ENCODE results near the gene LMTK3. TPM values are rescaled to one million over a fixed set of nuclear protein-coding genes. Genes with fewer than 3 reads are reported as not detected.

The LMTK3 gene
- total and polyA plus RNA-seq, 2 experiments from 2014 or later, result 1.3 to 3.7 TPM

DNA sequence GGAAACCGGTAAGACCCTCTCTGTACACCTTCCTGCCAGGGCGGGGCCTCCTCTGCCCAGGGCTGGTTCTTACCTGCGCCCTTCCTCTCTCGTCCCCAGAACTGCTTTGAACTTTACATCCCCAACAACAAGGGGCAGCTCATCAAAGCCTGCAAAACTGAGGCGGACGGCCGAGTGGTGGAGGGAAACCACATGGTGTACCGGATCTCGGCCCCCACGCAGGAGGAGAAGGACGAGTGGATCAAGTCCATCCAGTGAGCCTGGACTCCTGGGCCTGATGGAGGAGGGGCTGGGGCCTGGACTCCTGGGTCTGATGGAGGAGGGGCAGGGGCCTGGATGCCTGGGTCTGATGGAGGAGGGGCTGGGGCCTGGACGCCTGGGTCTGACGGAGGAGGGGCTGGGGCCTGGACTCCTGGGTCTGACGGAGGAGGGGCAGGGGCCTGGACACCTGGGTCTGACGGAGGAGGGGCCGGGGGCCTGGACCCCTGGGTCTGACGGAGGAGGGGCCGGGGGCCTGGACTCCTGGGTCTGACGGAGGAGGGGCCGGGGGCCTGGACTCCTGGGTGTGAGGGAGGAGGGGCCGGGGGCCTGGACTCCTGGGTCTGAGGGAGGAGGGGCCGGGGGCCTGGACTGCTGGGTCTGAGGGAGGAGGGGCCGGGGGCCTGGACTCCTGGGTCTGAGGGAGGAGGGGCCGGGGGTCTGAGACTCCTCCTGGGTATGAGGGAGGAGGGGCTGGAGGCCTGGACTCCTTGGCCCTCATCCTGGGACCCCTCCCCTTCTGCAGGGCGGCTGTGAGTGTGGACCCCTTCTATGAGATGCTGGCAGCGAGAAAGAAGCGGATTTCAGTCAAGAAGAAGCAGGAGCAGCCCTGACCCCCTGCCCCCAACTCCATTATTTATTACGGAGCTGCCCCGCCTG, 33.0 kb downstream of the LMTK3 start:
- Histone ChIP-seq H3K9me2 (replicated peaks; ENCODE audit: insufficient read depth) (no peaks in the 10 kb centered on the region), H2AFZ (no peak overlapping the region), H3K4me3 (no peak overlapping the region), H3K27ac (no peak overlapping the region), H3K36me3 (replicated peaks; ENCODE audit: insufficient read depth, low read depth) (no peaks in the 10 kb centered on the region), H3K9me3 (ENCODE audit: low read depth) (no peaks in the 10 kb centered on the region), H4K20me1 (ENCODE audit: insufficient read depth, poor library complexity, severe bottlenecking) (peaks cover 4% of the 10 kb centered on the region), H3K27me3 (no peaks in the 10 kb centered on the region), H3K79me2 (no peaks in the 10 kb centered on the region), H3K4me2 (no peak overlapping the region), H3K4me1 (ENCODE audit: insufficient read depth) (no peaks in the 10 kb centered on the region)
- WGBS (ENCODE audit: low lambda C conversion rate, missing lambda C conversion rate), result 94% methylated on average over 16 of the region's 29 CpGs
- TF ChIP-seq EZH2phosphoT487 (IDR thresholded peaks at IDR 0.05; ENCODE audit: low read depth, severe bottlenecking, unreplicated experiment) (no peak), EZH2 (IDR thresholded peaks at IDR 0.05; ENCODE audit: borderline replicate concordance) (no peak)
- TF ChIP-seq, protein P1, sequence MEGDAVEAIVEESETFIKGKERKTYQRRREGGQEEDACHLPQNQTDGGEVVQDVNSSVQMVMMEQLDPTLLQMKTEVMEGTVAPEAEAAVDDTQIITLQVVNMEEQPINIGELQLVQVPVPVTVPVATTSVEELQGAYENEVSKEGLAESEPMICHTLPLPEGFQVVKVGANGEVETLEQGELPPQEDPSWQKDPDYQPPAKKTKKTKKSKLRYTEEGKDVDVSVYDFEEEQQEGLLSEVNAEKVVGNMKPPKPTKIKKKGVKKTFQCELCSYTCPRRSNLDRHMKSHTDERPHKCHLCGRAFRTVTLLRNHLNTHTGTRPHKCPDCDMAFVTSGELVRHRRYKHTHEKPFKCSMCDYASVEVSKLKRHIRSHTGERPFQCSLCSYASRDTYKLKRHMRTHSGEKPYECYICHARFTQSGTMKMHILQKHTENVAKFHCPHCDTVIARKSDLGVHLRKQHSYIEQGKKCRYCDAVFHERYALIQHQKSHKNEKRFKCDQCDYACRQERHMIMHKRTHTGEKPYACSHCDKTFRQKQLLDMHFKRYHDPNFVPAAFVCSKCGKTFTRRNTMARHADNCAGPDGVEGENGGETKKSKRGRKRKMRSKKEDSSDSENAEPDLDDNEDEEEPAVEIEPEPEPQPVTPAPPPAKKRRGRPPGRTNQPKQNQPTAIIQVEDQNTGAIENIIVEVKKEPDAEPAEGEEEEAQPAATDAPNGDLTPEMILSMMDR (IDR thresholded peaks at IDR 0.05; ENCODE audit: poor library complexity), result no peak
- no peak for DNase-seq (ENCODE audit: low spot score)

DNA sequence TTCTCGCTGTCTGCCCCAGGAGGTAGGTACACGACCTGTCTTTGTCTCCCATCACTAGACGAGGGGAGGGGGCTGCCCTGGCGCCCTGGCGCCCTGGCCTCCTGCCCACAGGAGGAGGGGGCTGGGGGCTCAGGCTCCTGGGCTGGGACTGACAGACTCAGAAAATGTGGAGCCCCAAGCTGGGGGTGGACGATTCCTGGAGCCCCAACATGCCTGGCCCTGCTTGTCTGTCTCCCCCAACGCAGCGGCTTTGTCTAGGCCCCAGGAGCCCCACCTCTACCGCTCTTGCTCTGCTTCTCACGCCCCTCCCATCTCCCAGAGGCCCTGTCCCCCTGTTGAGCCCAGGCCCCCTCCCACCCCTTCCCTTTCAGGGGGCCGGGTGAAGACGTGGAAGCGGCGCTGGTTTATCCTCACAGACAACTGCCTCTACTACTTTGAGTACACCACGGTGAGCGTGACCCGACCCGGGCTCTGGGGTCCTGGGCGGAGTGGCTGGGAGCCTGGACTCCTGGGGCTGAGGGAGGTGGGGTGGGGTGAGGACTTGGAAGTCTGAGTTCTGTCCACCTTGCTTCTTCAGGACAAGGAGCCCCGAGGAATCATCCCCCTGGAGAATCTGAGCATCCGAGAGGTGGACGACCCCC, 33.8 kb downstream of the LMTK3 start:
- Histone ChIP-seq H3K4me1 (ENCODE audit: insufficient read depth) (no peaks in the 10 kb centered on the region), H3K27ac (no peak overlapping the region), H4K20me1 (ENCODE audit: insufficient read depth, poor library complexity, severe bottlenecking) (peaks cover 7% of the 10 kb centered on the region), H3K4me2 (no peak overlapping the region), H2AFZ (no peak overlapping the region), H3K4me3 (no peak overlapping the region), H3K36me3 (replicated peaks; ENCODE audit: insufficient read depth, low read depth) (no peaks in the 10 kb centered on the region), H3K27me3 (no peaks in the 10 kb centered on the region), H3K79me2 (no peaks in the 10 kb centered on the region), H3K9me2 (replicated peaks; ENCODE audit: insufficient read depth) (no peaks in the 10 kb centered on the region), H3K9me3 (ENCODE audit: low read depth) (no peaks in the 10 kb centered on the region)
- no peak for DNase-seq (ENCODE audit: low spot score)
- TF ChIP-seq, protein P1 (IDR thresholded peaks at IDR 0.05; ENCODE audit: poor library complexity), result no peak
- TF ChIP-seq EZH2phosphoT487 (IDR thresholded peaks at IDR 0.05; ENCODE audit: low read depth, severe bottlenecking, unreplicated experiment) (no peak), EZH2 (IDR thresholded peaks at IDR 0.05; ENCODE audit: borderline replicate concordance) (no peak)
- WGBS (ENCODE audit: low lambda C conversion rate, missing lambda C conversion rate), result 93% methylated on average over 16 of the region's 22 CpGs

DNA sequence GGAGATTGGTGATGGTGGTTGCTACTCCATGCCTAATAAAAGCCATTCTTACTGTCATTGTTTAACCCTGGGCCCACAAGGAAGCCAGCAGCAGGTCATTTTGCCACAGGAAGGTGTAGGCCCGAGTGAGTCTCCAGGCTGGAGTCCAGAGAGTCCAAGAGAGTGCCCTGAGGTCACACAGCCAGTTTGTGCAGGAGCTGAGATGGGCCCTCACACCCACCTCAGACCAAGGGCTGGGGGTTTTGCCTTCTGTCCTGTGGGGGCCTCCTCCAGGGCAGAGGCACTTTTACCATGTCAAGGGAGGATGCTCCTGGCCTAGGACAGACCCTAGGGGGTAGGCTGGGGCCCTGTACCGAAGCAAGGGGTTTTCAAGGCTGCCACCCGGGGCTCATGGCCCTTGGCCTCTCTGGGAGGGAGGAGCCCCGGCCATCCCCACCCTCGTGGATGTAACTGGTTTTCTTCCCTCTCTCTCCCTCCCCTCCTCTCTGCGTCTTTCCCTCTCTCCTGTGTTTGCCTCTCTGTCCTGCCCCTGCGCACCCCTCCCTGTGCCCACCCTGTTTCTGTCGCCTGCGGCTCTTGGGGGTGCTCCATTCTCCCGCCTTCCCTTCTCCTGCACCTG, 34.5 kb downstream of the LMTK3 start:
- Histone ChIP-seq H3K4me2 (no peak overlapping the region), H3K9me3 (ENCODE audit: low read depth) (no peaks in the 10 kb centered on the region), H4K20me1 (ENCODE audit: insufficient read depth, poor library complexity, severe bottlenecking) (peaks cover 11% of the 10 kb centered on the region), H3K4me1 (ENCODE audit: insufficient read depth) (no peaks in the 10 kb centered on the region), H3K9me2 (replicated peaks; ENCODE audit: insufficient read depth) (no peaks in the 10 kb centered on the region), H3K4me3 (no peak overlapping the region), H3K27ac (no peak overlapping the region), H3K36me3 (replicated peaks; ENCODE audit: insufficient read depth, low read depth) (no peaks in the 10 kb centered on the region), H3K27me3 (no peaks in the 10 kb centered on the region), H2AFZ (no peak overlapping the region), H3K79me2 (no peaks in the 10 kb centered on the region)
- no peak for DNase-seq (ENCODE audit: low spot score)
- TF ChIP-seq, protein P1 (IDR thresholded peaks at IDR 0.05; ENCODE audit: poor library complexity), result no peak
- TF ChIP-seq EZH2 (IDR thresholded peaks at IDR 0.05; ENCODE audit: borderline replicate concordance) (no peak), EZH2phosphoT487 (IDR thresholded peaks at IDR 0.05; ENCODE audit: low read depth, severe bottlenecking, unreplicated experiment) (no peak)
- 100% methylated on average over 5 of the region's 10 CpGs for WGBS (ENCODE audit: low lambda C conversion rate, missing lambda C conversion rate)

Measured in hepatocyte (in vitro differentiated cells).